Caki2 (cell line): ENCODE results near the gene CYP26B1. TPM values are rescaled to one million over a fixed set of nuclear protein-coding genes. Genes with fewer than 3 reads are reported as not detected.

Experiments
- DNase-seq: peaks from one replicate; pipeline ENCODE4 v3.0.0-alpha.2; 2015; ENCODE audit warnings: low read depth
- in situ Hi-C: cut with HindIII; loops from 2 replicates; pipeline ENCODE4 v1.10.0; 2016; ENCODE audit warnings: low sequenced_read_pairs, low pct_unique_long_range_greater_than_20kb, mixed read lengths
- total RNA-seq: library from RNA; depleted of rRNA; stranded (reverse); fragments of >200 nt; shearing (Covaris generic); gene quantifications from 2 replicates; pipeline ENCODE4 v1.2.3, GENCODE V29; 2014; ENCODE audit warnings: low replicate concordance

Gene CYP26B1
- total RNA-seq, 1 experiment from 2014 or later, result 5.4 TPM

- no peak for DNase-seq
- in situ Hi-C loops, result no loop called here
Observed at GRCh38 chr2:72080286-72081145, 67.1 kb downstream of the CYP26B1 start.
